ENCODE measurements around the gene MCF2L.

- no peak for TF ChIP-seq TAF1 (IDR thresholded peaks at IDR 0.05; ENCODE audit: borderline replicate concordance, insufficient read depth, low read length)
- TF ChIP-seq POLR2AphosphoS5 (IDR thresholded peaks at IDR 0.05; ENCODE audit: low read depth, low read length): no peak
Observed at GRCh38 chr13:113140677-113141600, 171.9 kb downstream of the MCF2L start.
